Measurements from ENCODE around the gene TREML2. TPM values are rescaled to one million over a fixed set of nuclear protein-coding genes. Genes with fewer than 3 reads are reported as not detected.

Gene TREML2
- total RNA-seq, 1 donor: not detected

DNA sequence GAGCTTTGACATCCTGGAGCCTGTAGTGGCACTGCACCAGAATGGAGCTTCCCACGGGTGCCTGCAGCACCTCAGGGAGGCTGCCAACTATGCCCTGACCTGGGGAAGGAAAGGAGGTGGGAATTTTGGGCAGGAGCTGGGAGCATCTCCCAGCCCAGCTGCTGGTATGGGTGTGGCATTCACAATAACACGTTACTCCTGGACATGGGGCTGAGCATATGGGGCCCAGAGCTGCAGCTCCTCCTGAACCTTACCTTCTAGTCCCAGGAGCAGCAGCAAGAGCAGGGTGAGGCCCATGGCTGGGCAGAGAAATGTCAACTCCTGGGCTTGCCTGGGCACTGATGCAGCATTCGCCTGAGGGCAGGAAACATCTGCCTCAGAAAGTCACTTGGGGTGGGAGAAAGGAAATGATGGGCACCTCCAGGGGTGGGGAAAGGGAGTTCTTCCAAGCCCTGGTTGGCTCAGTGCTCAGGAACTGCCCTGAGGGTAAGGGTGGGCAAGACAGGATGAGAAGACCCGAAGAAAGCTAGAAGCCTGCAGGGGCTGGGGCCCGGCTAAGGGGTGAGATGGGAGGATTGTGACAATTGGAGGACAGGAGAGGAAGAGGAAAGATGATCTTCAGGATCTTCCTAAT, 46.8 kb downstream of the TREML2 start, which contains the start of gene TREML1:
Gene TREML1 (minus strand): TSS at position 356 of the 634 bp plus-strand sequence. CDS start 59 bp downstream, at position 297.
- TF ChIP-seq, protein P1, sequence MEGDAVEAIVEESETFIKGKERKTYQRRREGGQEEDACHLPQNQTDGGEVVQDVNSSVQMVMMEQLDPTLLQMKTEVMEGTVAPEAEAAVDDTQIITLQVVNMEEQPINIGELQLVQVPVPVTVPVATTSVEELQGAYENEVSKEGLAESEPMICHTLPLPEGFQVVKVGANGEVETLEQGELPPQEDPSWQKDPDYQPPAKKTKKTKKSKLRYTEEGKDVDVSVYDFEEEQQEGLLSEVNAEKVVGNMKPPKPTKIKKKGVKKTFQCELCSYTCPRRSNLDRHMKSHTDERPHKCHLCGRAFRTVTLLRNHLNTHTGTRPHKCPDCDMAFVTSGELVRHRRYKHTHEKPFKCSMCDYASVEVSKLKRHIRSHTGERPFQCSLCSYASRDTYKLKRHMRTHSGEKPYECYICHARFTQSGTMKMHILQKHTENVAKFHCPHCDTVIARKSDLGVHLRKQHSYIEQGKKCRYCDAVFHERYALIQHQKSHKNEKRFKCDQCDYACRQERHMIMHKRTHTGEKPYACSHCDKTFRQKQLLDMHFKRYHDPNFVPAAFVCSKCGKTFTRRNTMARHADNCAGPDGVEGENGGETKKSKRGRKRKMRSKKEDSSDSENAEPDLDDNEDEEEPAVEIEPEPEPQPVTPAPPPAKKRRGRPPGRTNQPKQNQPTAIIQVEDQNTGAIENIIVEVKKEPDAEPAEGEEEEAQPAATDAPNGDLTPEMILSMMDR (IDR thresholded peaks at IDR 0.05; ENCODE audit: insufficient read depth, low read depth, low read length): no peak
- no peak within 1 kb of the TSS for H3K4me3 ChIP-seq (ENCODE audit: low read depth, low read length)
- DNase-seq (ENCODE audit: low read depth): no peak

DNA sequence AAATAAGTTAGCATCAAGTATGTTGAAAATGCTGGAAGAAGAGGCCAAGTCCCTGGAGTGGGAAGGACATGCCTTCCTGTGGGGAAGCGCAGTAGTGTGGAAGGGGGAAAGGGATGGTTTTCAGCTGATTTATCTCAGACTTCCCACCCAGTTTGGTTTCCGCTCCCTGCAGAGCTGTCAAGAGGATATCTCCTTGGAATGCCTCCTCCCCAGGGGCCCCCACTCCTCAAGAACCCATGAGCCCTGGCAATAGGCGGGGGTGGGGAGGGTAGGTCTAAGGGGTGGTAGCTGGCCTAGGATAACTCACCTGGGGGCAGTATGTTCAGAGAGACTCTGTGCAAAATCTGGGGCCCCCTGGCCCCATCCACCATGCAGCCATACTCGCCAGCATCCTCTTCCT, 47.5 kb downstream of the TREML2 start:
- no peak for DNase-seq (ENCODE audit: low read depth)
- H3K4me3 ChIP-seq (ENCODE audit: low read depth, low read length): no peak overlapping the region
- TF ChIP-seq, protein P1 (IDR thresholded peaks at IDR 0.05; ENCODE audit: insufficient read depth, low read depth, low read length): no peak

- H3K4me3 ChIP-seq (ENCODE audit: low read depth, low read length): no peak overlapping the region
- TF ChIP-seq, protein P1 (IDR thresholded peaks at IDR 0.05; ENCODE audit: insufficient read depth, low read depth, low read length): no peak
- no peak for DNase-seq (ENCODE audit: low read depth)
Measured at GRCh38 chr6:41150671-41151070, 50.3 kb downstream of the TREML2 start.

DNA sequence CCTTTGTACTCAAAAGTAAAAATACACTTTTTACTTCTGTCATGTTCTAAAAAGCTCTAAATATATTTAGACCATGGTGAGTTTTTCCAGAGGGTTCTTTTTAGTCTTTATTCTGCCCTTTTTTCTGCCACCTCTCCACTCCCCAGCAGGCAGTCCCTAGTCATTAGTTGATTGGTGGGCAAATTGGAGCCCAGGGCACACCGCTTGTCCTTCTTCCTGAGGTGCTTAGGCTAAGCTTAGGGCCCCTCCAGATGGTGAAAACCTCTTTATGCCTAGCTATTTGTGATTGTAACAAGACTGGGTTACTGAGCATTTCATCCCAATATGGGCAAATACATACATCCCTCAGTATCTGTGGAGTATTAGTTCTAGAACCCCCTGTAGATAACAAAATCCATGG, 53.0 kb downstream of the TREML2 start:
- H3K4me3 ChIP-seq (ENCODE audit: low read depth, low read length): no peak overlapping the region
- no peak for DNase-seq (ENCODE audit: low read depth)
- TF ChIP-seq, protein P1 (IDR thresholded peaks at IDR 0.05; ENCODE audit: insufficient read depth, low read depth, low read length): no peak

Small RNA genes within 50 kb of the gene (small RNA-seq; reads per million reads assigned to genes)
- gene AL391903.2 (not detected), gene RNA5SP207 (not detected)

Other genes with a start within 250 kb of the TREML2 start
- under 0.01 TPM in 2 replicates for gene UNC5CL, start 161.9 kb downstream of the TREML2 start, total RNA-seq
- not detected in 2 replicates for gene TSPO2, start 158.7 kb downstream of the TREML2 start, total RNA-seq
- gene APOBEC2, start 147.9 kb downstream of the TREML2 start, total RNA-seq: not detected in 2 replicates
- gene OARD1, start 128.8 kb downstream of the TREML2 start, total RNA-seq: 3.2 and 4.7 TPM in 2 replicates
- gene NFYA, start 128.2 kb downstream of the TREML2 start, total RNA-seq: 7.7 and 10.4 TPM in 2 replicates
- not detected in 2 replicates for gene TREML1, start 46.8 kb downstream of the TREML2 start, total RNA-seq
- gene TREM2, start 38.0 kb downstream of the TREML2 start, total RNA-seq: not detected in 2 replicates
- gene TREML4, start 27.2 kb upstream of the TREML2 start, total RNA-seq: not detected in 2 replicates
- not detected in 2 replicates for gene TREM1, start 85.5 kb upstream of the TREML2 start, total RNA-seq
- not detected in 2 replicates for gene NCR2, start 134.5 kb upstream of the TREML2 start, total RNA-seq